Measurements from ENCODE around the gene AFF3. TPM values are rescaled to one million over a fixed set of nuclear protein-coding genes. Genes with fewer than 3 reads are reported as not detected.

AFF3 gene
- total RNA-seq, 6 experiments from 2014 or later: 1.3 to 7.3 (median 6.4) TPM

DNA sequence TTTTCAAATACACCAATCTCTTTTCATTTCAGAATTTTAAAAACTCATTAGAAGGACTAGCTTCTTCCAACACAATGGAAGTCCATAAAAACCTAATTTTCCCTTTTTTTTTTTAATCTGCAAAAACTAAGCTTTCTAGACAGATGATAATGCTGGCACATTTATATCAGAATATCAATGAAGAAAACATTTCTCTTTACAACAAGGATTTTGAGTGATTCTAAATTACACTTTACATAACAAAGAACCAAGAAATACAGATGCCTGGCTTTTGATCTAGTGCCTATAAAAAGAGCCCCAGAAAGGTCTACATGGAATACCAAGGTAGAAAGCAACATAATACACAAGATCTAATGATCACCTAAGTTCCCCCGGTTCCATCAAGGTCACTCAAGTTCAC is 108.0 kb downstream of the AFF3 start:
- 89% methylated on average over 1 of the region's 1 CpG for WGBS (ENCODE audit: insufficient coverage, low coverage, low lambda C conversion rate, missing lambda C conversion rate)
- H3K4me3 ChIP-seq: no peak overlapping the region
- TF ChIP-seq, protein P1, sequence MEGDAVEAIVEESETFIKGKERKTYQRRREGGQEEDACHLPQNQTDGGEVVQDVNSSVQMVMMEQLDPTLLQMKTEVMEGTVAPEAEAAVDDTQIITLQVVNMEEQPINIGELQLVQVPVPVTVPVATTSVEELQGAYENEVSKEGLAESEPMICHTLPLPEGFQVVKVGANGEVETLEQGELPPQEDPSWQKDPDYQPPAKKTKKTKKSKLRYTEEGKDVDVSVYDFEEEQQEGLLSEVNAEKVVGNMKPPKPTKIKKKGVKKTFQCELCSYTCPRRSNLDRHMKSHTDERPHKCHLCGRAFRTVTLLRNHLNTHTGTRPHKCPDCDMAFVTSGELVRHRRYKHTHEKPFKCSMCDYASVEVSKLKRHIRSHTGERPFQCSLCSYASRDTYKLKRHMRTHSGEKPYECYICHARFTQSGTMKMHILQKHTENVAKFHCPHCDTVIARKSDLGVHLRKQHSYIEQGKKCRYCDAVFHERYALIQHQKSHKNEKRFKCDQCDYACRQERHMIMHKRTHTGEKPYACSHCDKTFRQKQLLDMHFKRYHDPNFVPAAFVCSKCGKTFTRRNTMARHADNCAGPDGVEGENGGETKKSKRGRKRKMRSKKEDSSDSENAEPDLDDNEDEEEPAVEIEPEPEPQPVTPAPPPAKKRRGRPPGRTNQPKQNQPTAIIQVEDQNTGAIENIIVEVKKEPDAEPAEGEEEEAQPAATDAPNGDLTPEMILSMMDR (IDR thresholded peaks at IDR 0.05): no peak
- no peak for TF ChIP-seq POLR2A (IDR thresholded peaks at IDR 0.05)

DNA sequence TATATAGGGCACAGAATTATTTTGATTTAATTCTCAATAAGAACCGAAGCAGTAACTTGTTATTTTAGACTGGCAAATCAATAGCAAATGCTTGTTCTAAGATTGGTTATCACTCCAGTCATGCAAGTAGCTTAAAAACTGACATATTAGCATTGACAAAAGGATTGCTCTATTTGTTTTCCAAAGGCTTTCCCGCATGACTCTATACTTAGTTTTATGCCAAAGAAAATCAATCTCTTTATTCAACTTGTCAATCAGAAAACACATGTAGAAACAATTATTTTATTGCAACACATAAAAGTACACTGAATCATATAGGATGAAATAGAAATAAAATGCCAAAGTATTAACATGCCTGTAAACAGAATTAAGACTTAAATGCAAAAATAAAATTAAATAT is 108.4 kb downstream of the AFF3 start:
- ATAC-seq: no peak
- no peak for TF ChIP-seq POLR2A (IDR thresholded peaks at IDR 0.05)
- TF ChIP-seq, protein P1 (IDR thresholded peaks at IDR 0.05): no peak
- peaks cover 0 to 6% (median 0%) of the 10 kb centered on the region in 4 donors for H3K4me1 ChIP-seq
- H3K27ac ChIP-seq: no peak overlapping the region
- H3K9me3 ChIP-seq: no peaks in the 10 kb centered on the region
- H3K36me3 ChIP-seq: no peaks in the 10 kb centered on the region
- H3K4me3 ChIP-seq: no peak overlapping the region
- no peaks in the 10 kb centered on the region for H3K27me3 ChIP-seq
- 21% methylated on average over 2 of the region's 2 CpGs for WGBS (ENCODE audit: insufficient coverage, low coverage, low lambda C conversion rate, missing lambda C conversion rate)
- intact Hi-C loops (cut with DNase I): no loop called here
- no peak for DNase-seq

More for the DNA sequence above, 108.0 kb downstream of the AFF3 start:
- ATAC-seq (no peak), DNase-seq (no peak)
- no peaks in the 10 kb centered on the region for H3K9me3 ChIP-seq
- H3K4me1 ChIP-seq: peaks cover 0 to 6% (median 0%) of the 10 kb centered on the region in 4 donors
- H3K27ac ChIP-seq: no peak overlapping the region
- H3K27me3 ChIP-seq: no peaks in the 10 kb centered on the region
- no peaks in the 10 kb centered on the region for H3K36me3 ChIP-seq
- intact Hi-C loops (cut with DNase I): no loop called here

DNA sequence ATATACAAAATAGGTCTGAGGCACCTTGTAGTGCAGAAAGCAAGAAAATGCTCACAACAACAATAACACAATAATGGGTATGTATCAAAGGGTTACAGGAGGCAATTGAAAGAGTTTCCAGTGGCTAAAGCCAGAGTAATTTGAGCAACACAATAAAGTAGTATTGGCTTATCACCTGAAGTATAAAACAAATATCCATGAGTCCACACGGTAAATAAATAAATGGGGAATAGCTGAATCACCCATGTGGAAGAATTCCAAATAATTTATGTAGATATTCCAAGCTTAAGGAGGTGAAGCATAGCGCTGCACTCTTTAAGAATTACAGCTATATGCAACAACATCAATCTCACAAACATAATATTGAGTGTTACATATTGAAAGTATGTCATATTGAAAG is 110.8 kb downstream of the AFF3 start:
- H3K27ac ChIP-seq: no peak overlapping the region
- ATAC-seq (peak in 1 of 4 donors; percentile 71), DNase-seq (no peak)
- no peak overlapping the region for H3K4me3 ChIP-seq
- 59% methylated on average over 2 of the region's 2 CpGs for WGBS (ENCODE audit: insufficient coverage, low coverage, low lambda C conversion rate, missing lambda C conversion rate)
- intact Hi-C loops (cut with DNase I): no loop called here
- no peaks in the 10 kb centered on the region for H3K36me3 ChIP-seq
- H3K4me1 ChIP-seq: peaks cover 0 to 6% (median 0%) of the 10 kb centered on the region in 4 donors
- no peaks in the 10 kb centered on the region for H3K27me3 ChIP-seq
- TF ChIP-seq POLR2A (IDR thresholded peaks at IDR 0.05): no peak
- H3K9me3 ChIP-seq: no peaks in the 10 kb centered on the region

DNA sequence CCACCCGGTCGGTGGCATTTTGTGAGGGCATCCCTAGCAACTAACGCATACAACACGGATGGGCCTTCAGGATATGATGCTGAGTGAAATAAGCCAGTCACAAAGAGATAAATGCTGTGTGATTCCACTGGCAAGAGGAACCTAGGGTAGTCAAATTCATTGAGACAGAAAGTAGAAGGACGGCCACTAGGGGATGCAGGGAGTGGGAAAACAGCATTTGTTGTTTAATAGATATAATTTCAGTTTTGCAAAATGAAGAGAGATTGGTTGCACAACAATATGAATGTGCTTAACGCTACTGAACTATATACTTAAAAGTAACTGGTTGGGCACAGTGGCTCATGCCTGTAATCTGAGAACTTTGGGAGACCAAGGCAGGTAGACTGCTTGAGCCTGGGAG is 112.9 kb downstream of the AFF3 start:
- TF ChIP-seq POLR2A (IDR thresholded peaks at IDR 0.05): no peak
- TF ChIP-seq, protein P1 (IDR thresholded peaks at IDR 0.05): no peak
- DNase-seq (no peak), ATAC-seq (no peak)
- H3K36me3 ChIP-seq: no peaks in the 10 kb centered on the region
- no peak overlapping the region for H3K4me3 ChIP-seq
- no peaks in the 10 kb centered on the region for H3K27me3 ChIP-seq
- 90% methylated on average over 6 of the region's 6 CpGs for WGBS (ENCODE audit: insufficient coverage, low coverage, low lambda C conversion rate, missing lambda C conversion rate)
- no peak overlapping the region for H3K27ac ChIP-seq
- intact Hi-C loops (cut with DNase I): no loop called here
- H3K9me3 ChIP-seq: no peaks in the 10 kb centered on the region
- peaks cover 0 to 6% (median 0%) of the 10 kb centered on the region in 4 donors for H3K4me1 ChIP-seq

DNA sequence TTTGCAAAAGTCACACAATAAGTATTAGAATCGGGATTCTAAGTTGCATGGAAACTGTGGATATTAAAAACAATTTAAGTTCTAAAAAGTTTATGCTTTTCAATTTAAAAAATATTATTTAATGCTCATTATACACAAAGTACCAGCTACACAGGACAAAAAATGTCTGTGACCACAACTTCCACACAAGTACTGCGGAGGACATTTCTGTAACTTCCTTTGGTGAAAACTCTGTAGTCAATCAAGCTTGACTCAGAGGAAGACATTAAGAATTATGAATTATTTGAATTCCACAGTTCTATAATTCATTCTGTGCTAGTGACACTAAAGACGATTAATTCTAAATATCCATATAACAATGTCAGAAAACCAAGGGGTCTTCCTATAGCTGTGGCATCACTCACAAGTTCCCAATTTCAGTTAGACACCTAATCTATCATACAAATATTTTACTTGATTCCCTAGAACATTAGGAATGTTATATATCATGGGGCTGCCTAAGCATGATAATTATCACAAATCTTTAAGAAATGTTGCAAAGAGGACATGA is 120.5 kb downstream of the AFF3 start:
- WGBS (ENCODE audit: insufficient coverage, low coverage, low lambda C conversion rate, missing lambda C conversion rate): 66% methylated on average over 3 of the region's 3 CpGs
- intact Hi-C loops (cut with DNase I): no loop called here
- Histone ChIP-seq H3K4me1 (no peaks in the 10 kb centered on the region), H3K9me3 (no peaks in the 10 kb centered on the region), H3K27me3 (no peaks in the 10 kb centered on the region), H3K27ac (no peak overlapping the region), H3K4me3 (no peak overlapping the region), H3K36me3 (no peaks in the 10 kb centered on the region)
- no peak for DNase-seq
- TF ChIP-seq, protein P1 (IDR thresholded peaks at IDR 0.05): no peak
- TF ChIP-seq POLR2A (IDR thresholded peaks at IDR 0.05): no peak
- no peak for ATAC-seq

Data from right lobe of liver (tissue), 6 donors.